Cardiac muscle cell (in vitro differentiated cells and primary cell): Measurements from ENCODE around the gene PTGDR. TPM values are rescaled to one million over a fixed set of nuclear protein-coding genes. Genes with fewer than 3 reads are reported as not detected.

Experiments
- DNase-seq, 2 donors: peaks; one replicate each; pipeline versions ENCODE4 v3.0.0 to v3.0.0-alpha.2; 2010 to 2017; ENCODE audit warnings: low read depth in 1 of 2, low spot score in 1 of 2
- H3K27ac ChIP-seq: fragments of 200-600 bp; sonication (generic); 2 replicates; pipeline ENCODE4 v1.5.1; 2016
- H3K27me3 ChIP-seq: fragments of 200-600 bp; sonication (generic); 2 replicates; pipeline ENCODE4 v1.6.0; 2016; ENCODE audit warnings: control low read depth
- H3K36me3 ChIP-seq: fragments of 200-600 bp; sonication (generic); 2 replicates; pipeline ENCODE4 v1.5.1; 2016; ENCODE audit warnings: control low read depth
- H3K4me1 ChIP-seq: fragments of 200-600 bp; sonication (generic); 2 replicates; pipeline ENCODE4 v1.8.1; 2017; ENCODE audit warnings: low read depth, mild to moderate bottlenecking, mixed run types
- H3K4me3 ChIP-seq: fragments of 200-600 bp; sonication (generic); 2 replicates; pipeline ENCODE4 v1.5.1; 2016; ENCODE audit warnings: mild to moderate bottlenecking
- H3K9me3 ChIP-seq: fragments of 200-600 bp; sonication (generic); 2 replicates; pipeline ENCODE4 v1.5.1; 2017; ENCODE audit warnings: low read depth, mild to moderate bottlenecking, control low read depth
- polyA plus RNA-seq: library from polyadenylated mRNA; unstranded; fragments of >200 nt; fragmentation: Nextera tagmentation; extraction: Ambion mirVana; gene quantifications from 2 replicates; pipeline ENCODE4 v1.2.1, GENCODE V29; 2016
- total RNA-seq: library from RNA; depleted of rRNA; stranded (reverse); fragments of >200 nt; gene quantifications from 2 replicates; pipeline ENCODE4 v1.2.3, GENCODE V29; 2016
- TF ChIP-seq, protein P1 (sequence below): IDR thresholded peaks from 2 replicates; pipeline ENCODE4 v1.5.1; 2012; ENCODE audit warnings: low read depth, mild to moderate bottlenecking, low read length

The PTGDR gene, protein sequence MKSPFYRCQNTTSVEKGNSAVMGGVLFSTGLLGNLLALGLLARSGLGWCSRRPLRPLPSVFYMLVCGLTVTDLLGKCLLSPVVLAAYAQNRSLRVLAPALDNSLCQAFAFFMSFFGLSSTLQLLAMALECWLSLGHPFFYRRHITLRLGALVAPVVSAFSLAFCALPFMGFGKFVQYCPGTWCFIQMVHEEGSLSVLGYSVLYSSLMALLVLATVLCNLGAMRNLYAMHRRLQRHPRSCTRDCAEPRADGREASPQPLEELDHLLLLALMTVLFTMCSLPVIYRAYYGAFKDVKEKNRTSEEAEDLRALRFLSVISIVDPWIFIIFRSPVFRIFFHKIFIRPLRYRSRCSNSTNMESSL
- total RNA-seq = not detected in 2 replicates
- polyA plus RNA-seq = not detected in 2 replicates

DNA sequence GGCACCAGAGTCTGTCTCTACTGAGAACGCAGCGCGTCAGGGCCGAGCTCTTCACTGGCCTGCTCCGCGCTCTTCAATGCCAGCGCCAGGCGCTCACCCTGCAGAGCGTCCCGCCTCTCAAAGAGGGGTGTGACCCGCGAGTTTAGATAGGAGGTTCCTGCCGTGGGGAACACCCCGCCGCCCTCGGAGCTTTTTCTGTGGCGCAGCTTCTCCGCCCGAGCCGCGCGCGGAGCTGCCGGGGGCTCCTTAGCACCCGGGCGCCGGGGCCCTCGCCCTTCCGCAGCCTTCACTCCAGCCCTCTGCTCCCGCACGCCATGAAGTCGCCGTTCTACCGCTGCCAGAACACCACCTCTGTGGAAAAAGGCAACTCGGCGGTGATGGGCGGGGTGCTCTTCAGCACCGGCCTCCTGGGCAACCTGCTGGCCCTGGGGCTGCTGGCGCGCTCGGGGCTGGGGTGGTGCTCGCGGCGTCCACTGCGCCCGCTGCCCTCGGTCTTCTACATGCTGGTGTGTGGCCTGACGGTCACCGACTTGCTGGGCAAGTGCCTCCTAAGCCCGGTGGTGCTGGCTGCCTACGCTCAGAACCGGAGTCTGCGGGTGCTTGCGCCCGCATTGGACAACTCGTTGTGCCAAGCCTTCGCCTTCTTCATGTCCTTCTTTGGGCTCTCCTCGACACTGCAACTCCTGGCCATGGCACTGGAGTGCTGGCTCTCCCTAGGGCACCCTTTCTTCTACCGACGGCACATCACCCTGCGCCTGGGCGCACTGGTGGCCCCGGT lies at the start of gene PTGDR:
PTGDR (plus strand) TSS at position 198 of the 778 bp plus-strand sequence; CDS start at position 315, 117 bp downstream.
- H3K27ac ChIP-seq = no peak within 1 kb of the TSS
- H3K4me3 ChIP-seq = peak within 1 kb of the TSS; percentile 28
- H3K27me3 ChIP-seq = peaks cover 85% of the 10 kb centered on the region
- TF ChIP-seq, protein P1, sequence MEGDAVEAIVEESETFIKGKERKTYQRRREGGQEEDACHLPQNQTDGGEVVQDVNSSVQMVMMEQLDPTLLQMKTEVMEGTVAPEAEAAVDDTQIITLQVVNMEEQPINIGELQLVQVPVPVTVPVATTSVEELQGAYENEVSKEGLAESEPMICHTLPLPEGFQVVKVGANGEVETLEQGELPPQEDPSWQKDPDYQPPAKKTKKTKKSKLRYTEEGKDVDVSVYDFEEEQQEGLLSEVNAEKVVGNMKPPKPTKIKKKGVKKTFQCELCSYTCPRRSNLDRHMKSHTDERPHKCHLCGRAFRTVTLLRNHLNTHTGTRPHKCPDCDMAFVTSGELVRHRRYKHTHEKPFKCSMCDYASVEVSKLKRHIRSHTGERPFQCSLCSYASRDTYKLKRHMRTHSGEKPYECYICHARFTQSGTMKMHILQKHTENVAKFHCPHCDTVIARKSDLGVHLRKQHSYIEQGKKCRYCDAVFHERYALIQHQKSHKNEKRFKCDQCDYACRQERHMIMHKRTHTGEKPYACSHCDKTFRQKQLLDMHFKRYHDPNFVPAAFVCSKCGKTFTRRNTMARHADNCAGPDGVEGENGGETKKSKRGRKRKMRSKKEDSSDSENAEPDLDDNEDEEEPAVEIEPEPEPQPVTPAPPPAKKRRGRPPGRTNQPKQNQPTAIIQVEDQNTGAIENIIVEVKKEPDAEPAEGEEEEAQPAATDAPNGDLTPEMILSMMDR = no peak
- H3K9me3 ChIP-seq = no peaks in the 10 kb centered on the region
- no peaks in the 10 kb centered on the region for H3K4me1 ChIP-seq
- peak; percentile 27 to 47 for DNase-seq
- H3K36me3 ChIP-seq = no peaks in the 10 kb centered on the region

DNA sequence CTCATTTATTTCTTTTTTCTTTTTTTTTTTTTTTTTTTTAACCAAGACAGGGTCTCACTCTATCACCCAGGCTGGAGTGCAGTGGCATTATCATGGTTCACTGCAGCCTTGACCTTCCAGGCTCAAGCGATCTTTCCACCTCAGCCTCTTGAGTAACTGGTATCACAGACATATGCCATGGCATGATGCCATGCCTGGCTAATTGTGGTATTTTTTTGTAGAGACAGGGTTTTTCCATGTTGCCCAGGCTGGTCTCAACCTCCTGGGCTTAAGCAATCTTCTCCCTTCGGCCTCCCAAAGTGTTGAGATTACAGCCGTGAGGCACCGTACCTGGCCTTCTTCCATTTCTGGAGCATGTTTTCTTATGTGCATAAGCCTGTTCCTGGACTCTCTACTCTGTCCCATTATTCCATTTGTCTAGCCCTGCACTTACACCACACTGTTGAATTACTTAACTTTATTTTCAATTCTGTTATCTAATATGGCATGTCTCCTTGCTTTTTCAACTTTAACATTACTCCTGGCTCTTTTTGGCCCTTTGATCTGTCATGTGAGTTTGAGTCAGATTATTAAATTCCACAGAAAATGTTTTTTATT lies 47.9 kb upstream of the PTGDR start:
- Histone ChIP-seq H3K27me3 (no peaks in the 10 kb centered on the region), H3K36me3 (no peaks in the 10 kb centered on the region), H3K9me3 (no peaks in the 10 kb centered on the region), H3K27ac (no peak overlapping the region), H3K4me3 (no peak overlapping the region), H3K4me1 (no peaks in the 10 kb centered on the region)
- TF ChIP-seq, protein P1 = no peak
- DNase-seq = peak in 1 of 2 donors; percentile 45

DNA sequence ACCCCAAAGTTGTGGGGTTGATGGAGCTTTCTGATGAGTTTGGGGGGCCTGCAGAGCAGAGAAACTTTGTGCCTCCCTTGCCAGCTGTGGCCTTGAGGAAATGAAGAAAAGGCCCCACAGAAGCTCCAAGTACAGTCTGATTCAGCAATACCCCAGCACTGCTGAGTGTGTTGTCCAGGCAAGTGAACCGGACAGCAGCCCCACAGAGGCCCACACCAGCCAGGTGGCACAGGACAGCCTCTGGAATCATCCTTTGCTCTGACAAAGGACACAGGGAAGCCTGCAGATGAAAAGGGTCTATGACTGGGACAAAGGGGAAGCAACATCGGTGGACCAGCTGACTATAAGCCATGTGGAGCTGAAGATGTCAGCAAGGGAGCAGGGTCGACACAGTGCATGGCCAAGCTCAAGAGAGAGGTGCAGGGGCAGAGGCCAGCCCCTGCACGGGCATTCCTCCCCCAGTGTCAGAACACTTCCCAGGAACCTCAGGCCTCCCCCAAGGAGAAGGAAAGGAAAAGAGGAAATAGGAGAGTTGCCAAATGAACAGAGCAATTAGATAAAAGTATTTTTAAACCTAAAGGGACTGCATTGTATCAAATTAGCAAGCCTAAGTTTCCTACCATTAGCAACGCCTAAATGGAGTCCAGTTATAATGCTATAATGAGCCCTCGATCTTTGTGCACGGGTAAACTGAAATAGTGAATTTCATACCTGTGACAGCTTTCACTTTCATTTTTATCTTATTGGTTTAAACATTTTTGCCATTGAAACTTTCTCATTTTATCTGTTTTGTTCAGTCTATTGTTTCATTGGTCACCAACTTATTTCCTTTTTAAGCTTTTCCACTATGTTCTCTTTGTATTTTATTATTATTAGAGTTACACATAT lies 46.3 kb upstream of the PTGDR start:
- TF ChIP-seq, protein P1 = no peak
- Histone ChIP-seq H3K9me3 (no peaks in the 10 kb centered on the region), H3K4me1 (no peaks in the 10 kb centered on the region), H3K36me3 (no peaks in the 10 kb centered on the region), H3K27me3 (no peaks in the 10 kb centered on the region), H3K4me3 (no peak overlapping the region), H3K27ac (no peak overlapping the region)
- DNase-seq = no peak

DNA sequence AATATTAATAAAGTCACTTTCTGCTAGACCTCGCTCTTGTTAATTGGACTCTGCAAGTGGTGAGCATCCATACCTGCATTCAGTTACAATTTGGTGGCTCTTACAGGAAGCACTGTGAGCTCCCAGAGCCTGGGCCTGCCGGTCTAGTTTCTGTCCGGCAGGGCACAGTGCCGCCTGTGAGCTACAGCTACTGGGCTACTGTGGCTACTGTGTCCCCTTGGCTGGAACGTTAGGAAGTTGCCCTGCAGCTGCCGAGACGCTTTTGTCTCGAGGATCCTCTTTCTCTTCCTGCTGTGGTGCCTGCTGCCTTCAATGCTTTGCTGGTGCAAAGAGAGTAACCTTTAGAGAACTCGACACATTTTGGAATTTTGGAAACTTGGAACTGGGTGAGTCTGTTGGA lies 44.6 kb upstream of the PTGDR start:
- H3K36me3 ChIP-seq = no peaks in the 10 kb centered on the region
- no peaks in the 10 kb centered on the region for H3K9me3 ChIP-seq
- H3K4me1 ChIP-seq = no peaks in the 10 kb centered on the region
- H3K27me3 ChIP-seq = no peaks in the 10 kb centered on the region
- no peak overlapping the region for H3K27ac ChIP-seq
- TF ChIP-seq, protein P1 = no peak
- no peak overlapping the region for H3K4me3 ChIP-seq
- DNase-seq = no peak
